Fibroblast of pulmonary artery (primary cell): ENCODE results near the gene TMEM121B.

ENCODE experiments used
- DNase-seq: peaks from one replicate; pipeline ENCODE4 v3.0.0-alpha.2; 2010; ENCODE audit warnings: low read depth
- H3K4me3 ChIP-seq: replicated peaks from 2 replicates; pipeline ENCODE4 v1.5.1; 2011; ENCODE audit warnings: low read depth, mild to moderate bottlenecking, control low read depth, low read length, moderate library complexity
- TF ChIP-seq, protein P1 (sequence below): IDR thresholded peaks from 2 replicates; pipeline ENCODE4 v1.5.1; 2011; ENCODE audit warnings: mild to moderate bottlenecking, control low read depth, low read length, inconsistent platforms; ENCODE audit errors: missing control alignments

The TMEM121B gene

GRCh38 chr22:17138513-17138912 is 17.4 kb upstream of the TMEM121B start:
- H3K4me3 ChIP-seq = no peak overlapping the region
- DNase-seq = no peak
- TF ChIP-seq, protein P1, sequence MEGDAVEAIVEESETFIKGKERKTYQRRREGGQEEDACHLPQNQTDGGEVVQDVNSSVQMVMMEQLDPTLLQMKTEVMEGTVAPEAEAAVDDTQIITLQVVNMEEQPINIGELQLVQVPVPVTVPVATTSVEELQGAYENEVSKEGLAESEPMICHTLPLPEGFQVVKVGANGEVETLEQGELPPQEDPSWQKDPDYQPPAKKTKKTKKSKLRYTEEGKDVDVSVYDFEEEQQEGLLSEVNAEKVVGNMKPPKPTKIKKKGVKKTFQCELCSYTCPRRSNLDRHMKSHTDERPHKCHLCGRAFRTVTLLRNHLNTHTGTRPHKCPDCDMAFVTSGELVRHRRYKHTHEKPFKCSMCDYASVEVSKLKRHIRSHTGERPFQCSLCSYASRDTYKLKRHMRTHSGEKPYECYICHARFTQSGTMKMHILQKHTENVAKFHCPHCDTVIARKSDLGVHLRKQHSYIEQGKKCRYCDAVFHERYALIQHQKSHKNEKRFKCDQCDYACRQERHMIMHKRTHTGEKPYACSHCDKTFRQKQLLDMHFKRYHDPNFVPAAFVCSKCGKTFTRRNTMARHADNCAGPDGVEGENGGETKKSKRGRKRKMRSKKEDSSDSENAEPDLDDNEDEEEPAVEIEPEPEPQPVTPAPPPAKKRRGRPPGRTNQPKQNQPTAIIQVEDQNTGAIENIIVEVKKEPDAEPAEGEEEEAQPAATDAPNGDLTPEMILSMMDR = no peak

DNA sequence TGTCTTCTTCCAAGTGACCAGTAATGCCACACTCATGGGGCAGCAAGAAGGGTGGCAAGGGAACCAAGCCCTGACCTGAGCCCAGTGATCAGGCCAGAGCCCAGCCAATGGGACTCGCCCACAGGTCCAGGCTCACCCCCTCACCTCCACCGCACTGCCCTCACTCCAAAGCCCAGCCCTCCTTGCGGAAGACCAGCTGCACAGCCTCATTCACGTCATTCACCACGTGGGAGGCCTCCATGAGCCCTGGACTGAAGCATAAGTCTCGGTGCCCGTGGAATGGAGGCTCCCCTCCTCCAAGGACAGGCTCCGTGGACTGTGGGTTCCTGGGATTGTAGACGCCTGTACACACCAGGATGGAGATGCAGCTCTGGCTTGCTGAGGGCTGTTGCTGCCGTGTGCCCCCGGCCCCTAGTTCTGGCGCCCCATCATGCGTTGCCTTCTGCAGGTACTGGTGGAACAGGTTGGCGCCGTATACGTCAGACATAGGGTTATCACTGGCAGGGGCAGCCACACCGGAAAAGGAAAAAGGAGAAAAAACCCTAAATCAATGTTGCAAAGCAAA is 16.8 kb upstream of the TMEM121B start:
- DNase-seq = no peak
- TF ChIP-seq, protein P1 = no peak
- no peak overlapping the region for H3K4me3 ChIP-seq

DNA sequence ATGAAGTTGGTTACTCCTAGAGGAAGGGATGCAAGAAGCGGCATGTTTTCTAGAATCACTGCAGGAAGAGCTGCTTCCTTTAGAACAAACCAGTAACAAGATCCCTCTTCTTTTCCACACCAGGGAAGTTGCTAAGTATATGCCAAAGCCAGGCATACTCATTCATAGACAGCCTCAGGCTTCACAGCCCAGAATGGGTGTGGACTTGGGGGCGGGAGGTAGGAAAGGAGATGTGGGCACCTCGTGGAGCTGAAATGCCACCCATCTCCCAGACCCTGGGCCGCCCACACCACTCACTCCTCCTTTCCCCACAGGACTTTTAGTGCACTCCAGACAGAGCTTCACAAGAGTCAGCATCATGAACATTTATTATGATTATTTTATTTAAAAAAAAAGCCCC is 16.0 kb upstream of the TMEM121B start:
- DNase-seq = no peak
- TF ChIP-seq, protein P1 = no peak
- no peak overlapping the region for H3K4me3 ChIP-seq

- H3K4me3 ChIP-seq = no peak overlapping the region
- TF ChIP-seq, protein P1 = no peak
- no peak for DNase-seq
Observed at GRCh38 chr22:17135153-17135760, 14.1 kb upstream of the TMEM121B start.

DNA sequence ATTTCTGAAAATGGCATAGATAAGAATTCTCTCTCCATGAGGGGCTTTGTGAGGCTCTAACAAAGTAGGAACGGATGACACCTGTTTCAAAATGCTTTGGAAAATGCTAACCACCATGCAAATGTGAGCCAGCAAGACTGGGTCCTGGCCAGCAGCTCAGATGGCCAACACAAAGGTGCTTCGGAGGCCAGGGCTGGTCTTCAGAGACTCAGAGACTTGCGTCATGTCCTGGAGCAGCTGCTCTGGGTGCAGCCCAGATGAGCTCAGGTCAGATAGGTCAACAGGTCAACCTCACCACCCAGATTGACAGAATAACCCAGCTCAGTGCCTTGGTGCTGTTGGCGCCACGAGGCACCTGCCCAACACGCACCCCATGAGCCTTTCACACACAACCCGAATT is 12.0 kb upstream of the TMEM121B start:
- no peak overlapping the region for H3K4me3 ChIP-seq
- DNase-seq = no peak
- TF ChIP-seq, protein P1 = no peak

GRCh38 chr22:17132112-17132511 is 11.0 kb upstream of the TMEM121B start:
- TF ChIP-seq, protein P1 = no peak
- DNase-seq = no peak
- H3K4me3 ChIP-seq = no peak overlapping the region

DNA sequence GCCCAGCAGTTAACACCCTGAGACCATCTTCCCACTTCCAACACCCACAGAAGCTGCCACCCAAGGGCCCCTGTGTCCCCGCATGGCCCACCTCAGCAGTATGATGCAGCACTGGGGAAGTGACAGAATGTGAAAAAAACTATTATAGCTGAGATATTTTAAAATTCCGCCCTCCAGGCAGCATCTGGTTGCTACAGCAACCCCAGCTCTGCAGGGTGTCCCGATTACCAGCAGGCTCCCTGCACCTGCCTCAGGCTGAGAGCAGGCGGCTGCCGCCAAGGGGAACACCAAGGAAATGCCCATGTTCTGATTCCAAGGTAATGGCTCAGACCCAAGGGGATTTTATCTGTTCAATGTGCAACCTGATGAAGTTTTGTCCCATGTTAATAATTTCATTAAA is 10.5 kb upstream of the TMEM121B start:
- DNase-seq = no peak
- TF ChIP-seq, protein P1 = no peak
- H3K4me3 ChIP-seq = no peak overlapping the region
